Breast epithelium (tissue), 3 donors: ENCODE results near the gene RNF187.

Experiments
- CTCF ChIP-seq, 3 donors: fragments of 450-650 bp; IDR thresholded peaks; one replicate each; pipeline ENCODE4 v1.5.1; 2016 to 2017; ENCODE audit warnings: antibody characterized with exemption in 3 of 3, mild to moderate bottlenecking in 3 of 3, moderate library complexity in 3 of 3
- POLR2A ChIP-seq: fragments of 450-650 bp; IDR thresholded peaks from one replicate; pipeline ENCODE4 v1.6.1; 2016; ENCODE audit warnings: antibody characterized with exemption, mild to moderate bottlenecking, moderate library complexity

DNA sequence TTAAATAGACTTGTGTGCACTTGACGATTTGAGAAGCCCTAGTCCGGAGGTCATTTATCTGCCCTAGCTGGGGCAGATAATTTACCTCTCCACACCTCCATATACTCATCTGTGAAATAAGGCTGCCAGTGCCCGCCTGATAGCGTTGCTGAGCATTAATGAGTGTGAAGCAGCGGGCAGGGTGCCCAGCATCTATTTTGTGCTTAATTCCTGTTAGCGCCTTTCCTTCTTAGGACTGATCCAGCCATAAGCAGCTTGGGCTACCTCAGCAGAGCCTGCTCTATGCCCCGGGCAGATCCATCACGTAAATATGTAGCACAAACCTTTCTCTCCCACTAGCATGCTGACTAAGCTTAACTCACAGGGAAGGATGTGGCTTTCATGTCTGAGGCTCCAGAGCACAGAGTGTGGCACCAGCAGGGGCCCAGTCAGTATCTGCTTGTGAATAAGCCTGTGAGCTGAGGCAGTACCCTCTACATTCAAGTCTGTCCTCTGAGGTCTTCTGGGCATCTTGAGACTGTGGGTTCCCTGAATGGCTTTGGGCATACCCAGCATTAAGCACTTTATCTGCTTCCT lies 21.5 kb upstream of the RNF187 start:
- no peak for TF ChIP-seq CTCF (IDR thresholded peaks at IDR 0.05)
- TF ChIP-seq POLR2A, result no peak
